ENCODE results near the gene CSTA.

The CSTA gene

GRCh38 chr3:122324871-122325323, at the start of gene CSTA:
Gene CSTA, plus strand, starts transcription at chr3:122325248. Its CDS starts 45 bp downstream, at chr3:122325293.
- TF ChIP-seq CTCF (IDR thresholded peaks at IDR 0.05; ENCODE audit: borderline replicate concordance, insufficient read depth, low read depth, low read length): no peak
- H3K4me3 ChIP-seq (ENCODE audit: low read depth, low read length): no peak within 1 kb of the TSS

GRCh38 chr3:122281891-122282290, 43.2 kb upstream of the CSTA start:
- TF ChIP-seq CTCF (IDR thresholded peaks at IDR 0.05; ENCODE audit: borderline replicate concordance, insufficient read depth, low read depth, low read length): no peak
- no peak overlapping the region for H3K4me3 ChIP-seq (ENCODE audit: low read depth, low read length)

- TF ChIP-seq CTCF (IDR thresholded peaks at IDR 0.05; ENCODE audit: borderline replicate concordance, insufficient read depth, low read depth, low read length): no peak
- H3K4me3 ChIP-seq (ENCODE audit: low read depth, low read length): no peak overlapping the region
Measured at GRCh38 chr3:122283796-122284445, 41.1 kb upstream of the CSTA start.

GRCh38 chr3:122284486-122284885, 40.6 kb upstream of the CSTA start:
- no peak overlapping the region for H3K4me3 ChIP-seq (ENCODE audit: low read depth, low read length)
- no peak for TF ChIP-seq CTCF (IDR thresholded peaks at IDR 0.05; ENCODE audit: borderline replicate concordance, insufficient read depth, low read depth, low read length)

GRCh38 chr3:122294359-122294758, 30.7 kb upstream of the CSTA start:
- no peak overlapping the region for H3K4me3 ChIP-seq (ENCODE audit: low read depth, low read length)
- no peak for TF ChIP-seq CTCF (IDR thresholded peaks at IDR 0.05; ENCODE audit: borderline replicate concordance, insufficient read depth, low read depth, low read length)

GRCh38 chr3:122295266-122296062, 29.6 kb upstream of the CSTA start:
- TF ChIP-seq CTCF (IDR thresholded peaks at IDR 0.05; ENCODE audit: borderline replicate concordance, insufficient read depth, low read depth, low read length): no peak
- no peak overlapping the region for H3K4me3 ChIP-seq (ENCODE audit: low read depth, low read length)

- TF ChIP-seq CTCF (IDR thresholded peaks at IDR 0.05; ENCODE audit: borderline replicate concordance, insufficient read depth, low read depth, low read length): peak; percentile 56; the same call in 1 of the 2 replicates
- no peak overlapping the region for H3K4me3 ChIP-seq (ENCODE audit: low read depth, low read length)
Measured at GRCh38 chr3:122298239-122298638, 26.8 kb upstream of the CSTA start.
